GM23248 (cell line): Measurements from ENCODE around the gene ZG16B. TPM values are rescaled to one million over a fixed set of nuclear protein-coding genes. Genes with fewer than 3 reads are reported as not detected.

Experiments
- DNase-seq: peaks from one replicate; pipeline ENCODE4 v3.0.0-alpha.2; 2015
- H2AFZ ChIP-seq: fragments of 200-600 bp; sonication (generic); 2 replicates; pipeline ENCODE4 v1.6.1; 2016; ENCODE audit warnings: antibody characterized with exemption
- H3F3A ChIP-seq: fragments of 200-600 bp; sonication (generic); 2 replicates; pipeline ENCODE4 v1.6.1; 2016; ENCODE audit warnings: mild to moderate bottlenecking, antibody characterized with exemption, mixed run types; ENCODE audit not compliant: insufficient read depth
- H3K27ac ChIP-seq: fragments of 200-600 bp; sonication (generic); 2 replicates; pipeline ENCODE4 v1.5.1; 2016; ENCODE audit warnings: mild to moderate bottlenecking
- H3K27me3 ChIP-seq: fragments of 200-600 bp; sonication (generic); replicated peaks from 2 replicates; pipeline ENCODE4 v1.6.1; 2016; ENCODE audit warnings: mild to moderate bottlenecking; ENCODE audit not compliant: insufficient read depth
- H3K36me3 ChIP-seq: fragments of 200-600 bp; sonication (generic); 2 replicates; pipeline ENCODE4 v1.6.1; 2016; ENCODE audit warnings: low read depth, mild to moderate bottlenecking
- H3K4me1 ChIP-seq: fragments of 200-600 bp; sonication (generic); 2 replicates; pipeline ENCODE4 v1.6.1; 2016; ENCODE audit warnings: mild to moderate bottlenecking; ENCODE audit not compliant: insufficient read depth
- H3K4me2 ChIP-seq: fragments of 200-600 bp; sonication (generic); one replicate; pipeline ENCODE4 v1.6.1; 2016; ENCODE audit warnings: mild to moderate bottlenecking; ENCODE audit not compliant: unreplicated experiment
- H3K4me3 ChIP-seq: fragments of 200-600 bp; sonication (generic); 2 replicates; pipeline ENCODE4 v1.5.1; 2016; ENCODE audit warnings: mild to moderate bottlenecking
- H3K79me2 ChIP-seq: fragments of 200-600 bp; sonication (generic); 2 replicates; pipeline ENCODE4 v1.6.1; 2016; ENCODE audit warnings: mild to moderate bottlenecking; ENCODE audit not compliant: insufficient read depth
- H3K9ac ChIP-seq: fragments of 200-600 bp; sonication (generic); 2 replicates; pipeline ENCODE4 v1.6.1; 2016; ENCODE audit warnings: mild to moderate bottlenecking
- H3K9me2 ChIP-seq: fragments of 200-600 bp; sonication (generic); 2 replicates; pipeline ENCODE4 v1.6.1; 2016; ENCODE audit warnings: mixed run types, mild to moderate bottlenecking, moderate library complexity; ENCODE audit not compliant: insufficient read depth
- H3K9me3 ChIP-seq: fragments of 200-600 bp; sonication (generic); one replicate; pipeline ENCODE4 v1.6.1; 2017; ENCODE audit warnings: low read depth
- H4K20me1 ChIP-seq: fragments of 200-600 bp; sonication (generic); 2 replicates; pipeline ENCODE4 v1.6.0; 2016; ENCODE audit not compliant: insufficient read depth
- EZH2 ChIP-seq: fragments of 200-600 bp; sonication (generic); IDR thresholded peaks from 2 replicates; pipeline ENCODE4 v1.6.1; 2018; ENCODE audit warnings: antibody characterized with exemption, mild to moderate bottlenecking; ENCODE audit not compliant: insufficient read depth, poor library complexity, severe bottlenecking
- EZH2phosphoT487 ChIP-seq: fragments of 200-600 bp; sonication (generic); IDR thresholded peaks from 2 replicates; pipeline ENCODE4 v1.6.1; 2018; ENCODE audit warnings: antibody characterized with exemption, moderate library complexity, mild to moderate bottlenecking, low read depth; ENCODE audit not compliant: insufficient read depth
- WGBS, 2 experiments: methylation state at CpG; one replicate each; pipeline ENCODE4 v1.1.6; 2015 to 2017; ENCODE audit warnings: low lambda C conversion rate in 2 of 2, low coverage in 1 of 2; ENCODE audit errors: missing lambda C conversion rate in 2 of 2; 5-methylcytosine and 5-hydroxymethylcytosine counted together
- in situ Hi-C: fragments of 300-500 bp; cut with MboI; formaldehyde crosslinking; loops from 2 replicates; pipeline ENCODE4 v1.15.0; 2020
- polyA plus RNA-seq: library from polyadenylated mRNA; unstranded; fragments of >200 nt; fragmentation: Nextera tagmentation; extraction: Ambion mirVana; gene quantifications from 2 replicates; pipeline ENCODE4 v1.2.1, GENCODE V29; 2016
- total RNA-seq: library from RNA; depleted of rRNA; stranded (reverse); fragments of >200 nt; shearing (Covaris generic); gene quantifications from 2 replicates; pipeline ENCODE4 v1.2.3, GENCODE V29; 2014

Gene ZG16B
- total and polyA plus RNA-seq, 2 experiments from 2014 or later, result not detected

- TF ChIP-seq EZH2phosphoT487 (no peak), EZH2 (no peak)
- Histone ChIP-seq H3F3A (no peaks in the 10 kb centered on the region), H3K27me3 (peaks cover 43% of the 10 kb centered on the region; the same call in 1 of the 2 replicates), H3K4me3 (no peak overlapping the region), H3K79me2 (no peaks in the 10 kb centered on the region), H3K9me2 (no peaks in the 10 kb centered on the region), H3K4me1 (no peaks in the 10 kb centered on the region), H3K27ac (no peak overlapping the region), H2AFZ (no peak overlapping the region), H3K9ac (no peak overlapping the region), H4K20me1 (no peaks in the 10 kb centered on the region), H3K4me2 (no peak overlapping the region), H3K36me3 (no peaks in the 10 kb centered on the region), H3K9me3 (no peaks in the 10 kb centered on the region)
- no peak for DNase-seq
- in situ Hi-C loops, result no loop called here
- WGBS, 2 experiments, result 62 to 63% methylated on average over 17 to 20 of the region's 20 CpGs
These were observed 15.4 kb upstream of the ZG16B start for GRCh38 chr16:2814551-2815298.

GRCh38 chr16:2815299-2815771, 14.8 kb upstream of the ZG16B start:
- Histone ChIP-seq H3K9me2 (no peaks in the 10 kb centered on the region), H3K36me3 (no peaks in the 10 kb centered on the region), H3K9ac (no peak overlapping the region), H2AFZ (no peak overlapping the region), H3K27me3 (peaks cover 43% of the 10 kb centered on the region; the same call in 1 of the 2 replicates), H3K9me3 (no peaks in the 10 kb centered on the region), H3K4me3 (no peak overlapping the region), H3K4me2 (no peak overlapping the region), H3F3A (no peaks in the 10 kb centered on the region), H3K79me2 (no peaks in the 10 kb centered on the region), H4K20me1 (no peaks in the 10 kb centered on the region), H3K27ac (no peak overlapping the region), H3K4me1 (no peaks in the 10 kb centered on the region)
- 61 to 67% methylated on average over 7 to 10 of the region's 10 CpGs for whole genome bisulfite sequencing, 2 experiments
- DNase-seq, result no peak
- in situ Hi-C loops, result no loop called here
- TF ChIP-seq EZH2phosphoT487, result no peak
- no peak for TF ChIP-seq EZH2

- WGBS, 2 experiments, result 53 to 56% methylated on average over 19 to 28 of the region's 28 CpGs
- H3F3A ChIP-seq, result no peaks in the 10 kb centered on the region
- no peaks in the 10 kb centered on the region for H3K9me3 ChIP-seq
- H3K27me3 ChIP-seq, result peaks cover 41% of the 10 kb centered on the region
- H3K4me1 ChIP-seq, result no peaks in the 10 kb centered on the region
- no peak within 1 kb of the TSS for H3K9ac ChIP-seq
- DNase-seq, result no peak
- in situ Hi-C loops, result no loop called here
- H3K4me2 ChIP-seq, result no peak within 1 kb of the TSS
- no peak within 1 kb of the TSS for H3K27ac ChIP-seq
- H2AFZ ChIP-seq, result no peak within 1 kb of the TSS
- TF ChIP-seq EZH2, result no peak
- TF ChIP-seq EZH2phosphoT487, result no peak
- no peak within 1 kb of the TSS for H3K4me3 ChIP-seq
- no peaks in the 10 kb centered on the region for H3K9me2 ChIP-seq
- H3K36me3 ChIP-seq, result no peaks in the 10 kb centered on the region
- no peaks in the 10 kb centered on the region for H4K20me1 ChIP-seq
- H3K79me2 ChIP-seq, result no peaks in the 10 kb centered on the region
These were observed 13.3 kb upstream of the ZG16B start, which contains the start of gene PRSS21 for GRCh38 chr16:2816751-2817339. Gene PRSS21 (plus strand): TSS chr16:2817237. CDS start chr16:2817269, 32 bp downstream.

- Histone ChIP-seq H3K4me2 (no peak overlapping the region), H4K20me1 (no peaks in the 10 kb centered on the region), H3K4me3 (no peak overlapping the region), H2AFZ (no peak overlapping the region), H3K4me1 (no peaks in the 10 kb centered on the region), H3K9me2 (no peaks in the 10 kb centered on the region), H3K9me3 (no peaks in the 10 kb centered on the region), H3K27me3 (peaks cover 46% of the 10 kb centered on the region), H3K79me2 (no peaks in the 10 kb centered on the region), H3K36me3 (no peaks in the 10 kb centered on the region), H3K27ac (no peak overlapping the region), H3F3A (no peaks in the 10 kb centered on the region), H3K9ac (no peak overlapping the region)
- TF ChIP-seq EZH2phosphoT487 (no peak), EZH2 (no peak)
- in situ Hi-C loops, result no loop called here
- no peak for DNase-seq
- 71 to 86% methylated on average over 29 to 68 of the region's 68 CpGs for WGBS, 2 experiments
These were observed 12.5 kb upstream of the ZG16B start for GRCh38 chr16:2817340-2818271.
